Measurements from ENCODE around the gene NRG2. TPM values are rescaled to one million over a fixed set of nuclear protein-coding genes. Genes with fewer than 3 reads are reported as not detected.

NRG2 gene
- total RNA-seq, 5 donors from 2014 or later (not counting 1 experiment from before 2014, with no cell fraction given) = 0.12 to 0.15 (median 0.12) TPM; not detected in 1

GRCh38 chr5:139804800-139805397 is 238.2 kb downstream of the NRG2 start:
- no peaks in the 10 kb centered on the region for H3K4me1 Mint-ChIP-seq
- H3K9me3 ChIP-seq = no peaks in the 10 kb centered on the region
- DNase-seq (no peak), ATAC-seq (replicated peaks in 1 of 4) (no peak)
- 92% methylated on average over 15 of the region's 17 CpGs for WGBS (ENCODE audit: insufficient coverage)
- no peak overlapping the region for H3K4me3 ChIP-seq (ENCODE audit: control insufficient read depth in 1 of 2, extremely low read depth in 1 of 2, low read length in 1 of 2)
- no peaks in the 10 kb centered on the region for H3K36me3 Mint-ChIP-seq
- H3K36me3 ChIP-seq (ENCODE audit: control insufficient read depth in 2 of 2, extremely low read depth in 1 of 2, insufficient read depth in 1 of 2, low read length in 1 of 2) = no peaks in the 10 kb centered on the region
- peaks cover 45 to 62% of the 10 kb centered on the region in 2 donors for H3K27me3 Mint-ChIP-seq
- no peaks in the 10 kb centered on the region for H3K4me1 ChIP-seq (ENCODE audit: control insufficient read depth in 1 of 2, extremely low read depth in 1 of 2, insufficient read depth in 2 of 2, low read length in 2 of 2)
- CTCF ChIA-PET = no interaction called here
- POLR2A ChIA-PET = no interaction called here
- no peak overlapping the region for H3K4me3 Mint-ChIP-seq
- no peak overlapping the region for H3K27ac ChIP-seq (ENCODE audit: low read length)
- H3K27ac Mint-ChIP-seq = no peak overlapping the region
- no peaks in the 10 kb centered on the region for H3K9me3 Mint-ChIP-seq
- H3K27me3 ChIP-seq (replicated peaks in 1 of 2; ENCODE audit: control insufficient read depth in 2 of 2, extremely low read depth in 1 of 2, insufficient read depth in 2 of 2, low read length in 1 of 2) = peaks cover 0 to 74% of the 10 kb centered on the region in 2 experiments

- CTCF ChIA-PET = no interaction called here
- Histone ChIP-seq H3K36me3 (ENCODE audit: control insufficient read depth in 2 of 2, extremely low read depth in 1 of 2, insufficient read depth in 1 of 2, low read length in 1 of 2) (no peaks in the 10 kb centered on the region), H3K27ac (ENCODE audit: low read length) (no peak overlapping the region), H3K9me3 (no peaks in the 10 kb centered on the region), H3K4me1 (ENCODE audit: control insufficient read depth in 1 of 2, extremely low read depth in 1 of 2, insufficient read depth in 2 of 2, low read length in 2 of 2) (no peaks in the 10 kb centered on the region), H3K27me3 (replicated peaks in 1 of 2; ENCODE audit: control insufficient read depth in 2 of 2, extremely low read depth in 1 of 2, insufficient read depth in 2 of 2, low read length in 1 of 2) (peaks cover 0 to 73% of the 10 kb centered on the region in 2 experiments), H3K4me3 (ENCODE audit: control insufficient read depth in 1 of 2, extremely low read depth in 1 of 2, low read length in 1 of 2) (no peak overlapping the region)
- POLR2A ChIA-PET = no interaction called here
- Mint-ChIP-seq H3K4me3 (no peak overlapping the region), H3K4me1 (no peaks in the 10 kb centered on the region), H3K27me3 (peaks cover 54 to 68% of the 10 kb centered on the region in 2 donors), H3K27ac (no peak overlapping the region), H3K9me3 (no peaks in the 10 kb centered on the region), H3K36me3 (no peaks in the 10 kb centered on the region)
- no peak for DNase-seq
- WGBS (ENCODE audit: insufficient coverage) = no CpG with 5 or more reads among the region's 2 CpGs
- ATAC-seq (replicated peaks in 1 of 4) = no peak
These were observed 239.1 kb downstream of the NRG2 start for GRCh38 chr5:139803978-139804377.

GRCh38 chr5:139799359-139799758 is 243.7 kb downstream of the NRG2 start:
- ATAC-seq (replicated peaks in 1 of 4) (no peak), DNase-seq (no peak)
- H3K4me1 Mint-ChIP-seq = peaks cover 0 to 8% (median 6%) of the 10 kb centered on the region in 3 donors
- H3K27ac Mint-ChIP-seq = no peak overlapping the region
- no peaks in the 10 kb centered on the region for H3K9me3 ChIP-seq
- H3K4me3 ChIP-seq (ENCODE audit: control insufficient read depth in 1 of 2, extremely low read depth in 1 of 2, low read length in 1 of 2) = no peak overlapping the region
- CTCF ChIA-PET = interaction anchor here in 1 of 2 donors (0.6 kb wide), 1 partner anchor 93 kb away, joined by 3 read pairs; no protein-coding TSS in a partner anchor
- H3K27me3 ChIP-seq (replicated peaks in 1 of 2; ENCODE audit: control insufficient read depth in 2 of 2, extremely low read depth in 1 of 2, insufficient read depth in 2 of 2, low read length in 1 of 2) = peaks cover 2 to 82% of the 10 kb centered on the region in 2 experiments
- peaks cover 0 to 15% of the 10 kb centered on the region in 2 experiments for H3K4me1 ChIP-seq (ENCODE audit: control insufficient read depth in 1 of 2, extremely low read depth in 1 of 2, insufficient read depth in 2 of 2, low read length in 2 of 2)
- H3K36me3 Mint-ChIP-seq = no peaks in the 10 kb centered on the region
- H3K9me3 Mint-ChIP-seq = no peaks in the 10 kb centered on the region
- no peak overlapping the region for H3K27ac ChIP-seq (ENCODE audit: low read length)
- no peaks in the 10 kb centered on the region for H3K36me3 ChIP-seq (ENCODE audit: control insufficient read depth in 2 of 2, extremely low read depth in 1 of 2, insufficient read depth in 1 of 2, low read length in 1 of 2)
- POLR2A ChIA-PET = interaction anchor here in 1 of 2 donors (0.6 kb wide), 1 partner anchor 701 kb away, joined by 9 read pairs; no protein-coding TSS in a partner anchor
- peaks cover 62 to 78% of the 10 kb centered on the region in 2 donors for H3K27me3 Mint-ChIP-seq
- H3K4me3 Mint-ChIP-seq = no peak overlapping the region

GRCh38 chr5:139798883-139799282 is 244.2 kb downstream of the NRG2 start:
- Histone ChIP-seq H3K36me3 (ENCODE audit: control insufficient read depth in 2 of 2, extremely low read depth in 1 of 2, insufficient read depth in 1 of 2, low read length in 1 of 2) (no peaks in the 10 kb centered on the region), H3K9me3 (no peaks in the 10 kb centered on the region), H3K4me3 (ENCODE audit: control insufficient read depth in 1 of 2, extremely low read depth in 1 of 2, low read length in 1 of 2) (no peak overlapping the region), H3K4me1 (ENCODE audit: control insufficient read depth in 1 of 2, extremely low read depth in 1 of 2, insufficient read depth in 2 of 2, low read length in 2 of 2) (peaks cover 0 to 15% of the 10 kb centered on the region in 2 experiments), H3K27ac (ENCODE audit: low read length) (no peak overlapping the region), H3K27me3 (replicated peaks in 1 of 2; ENCODE audit: control insufficient read depth in 2 of 2, extremely low read depth in 1 of 2, insufficient read depth in 2 of 2, low read length in 1 of 2) (peaks cover 4 to 86% of the 10 kb centered on the region in 2 experiments)
- H3K9me3 Mint-ChIP-seq = no peaks in the 10 kb centered on the region
- ChIA-PET CTCF (interaction anchor here in 1 of 2 donors (0.6 kb wide), 1 partner anchor 93 kb away, joined by 3 read pairs; no protein-coding TSS in a partner anchor), POLR2A (no interaction called here)
- H3K27me3 Mint-ChIP-seq = peaks cover 62 to 80% of the 10 kb centered on the region in 2 donors
- DNase-seq (no peak), ATAC-seq (replicated peaks in 1 of 4) (no peak)
- WGBS (ENCODE audit: insufficient coverage) = 50% methylated on average over 1 of the region's 2 CpGs
- no peak overlapping the region for H3K4me3 Mint-ChIP-seq
- no peak overlapping the region for H3K27ac Mint-ChIP-seq
- H3K4me1 Mint-ChIP-seq = peaks cover 0 to 12% (median 6%) of the 10 kb centered on the region in 3 donors
- H3K36me3 Mint-ChIP-seq = no peaks in the 10 kb centered on the region

GRCh38 chr5:139797856-139798510 is 245.1 kb downstream of the NRG2 start:
- H3K27me3 ChIP-seq (replicated peaks in 1 of 2; ENCODE audit: control insufficient read depth in 2 of 2, extremely low read depth in 1 of 2, insufficient read depth in 2 of 2, low read length in 1 of 2) = peaks cover 4 to 85% of the 10 kb centered on the region in 2 experiments
- Mint-ChIP-seq H3K9me3 (no peaks in the 10 kb centered on the region), H3K27me3 (peaks cover 62 to 81% of the 10 kb centered on the region in 2 donors), H3K4me1 (peaks cover 0 to 12% (median 6%) of the 10 kb centered on the region in 3 donors), H3K27ac (no peak overlapping the region), H3K4me3 (no peak overlapping the region), H3K36me3 (no peaks in the 10 kb centered on the region)
- no peak overlapping the region for H3K27ac ChIP-seq (ENCODE audit: low read length)
- 61% methylated on average over 8 of the region's 9 CpGs for WGBS (ENCODE audit: insufficient coverage)
- ChIA-PET POLR2A (no interaction called here), CTCF (interaction anchor here in 1 of 2 donors (1.4 kb wide), 1 partner anchor 11 kb away, joined by 4 read pairs; no protein-coding TSS in a partner anchor)
- peaks cover 0 to 15% of the 10 kb centered on the region in 2 experiments for H3K4me1 ChIP-seq (ENCODE audit: control insufficient read depth in 1 of 2, extremely low read depth in 1 of 2, insufficient read depth in 2 of 2, low read length in 2 of 2)
- DNase-seq (no peak), ATAC-seq (replicated peaks in 1 of 4) (no peak)
- no peaks in the 10 kb centered on the region for H3K9me3 ChIP-seq
- no peaks in the 10 kb centered on the region for H3K36me3 ChIP-seq (ENCODE audit: control insufficient read depth in 2 of 2, extremely low read depth in 1 of 2, insufficient read depth in 1 of 2, low read length in 1 of 2)
- no peak overlapping the region for H3K4me3 ChIP-seq (ENCODE audit: control insufficient read depth in 1 of 2, extremely low read depth in 1 of 2, low read length in 1 of 2)

GRCh38 chr5:139797335-139797734 is 245.8 kb downstream of the NRG2 start:
- ChIA-PET CTCF (interaction anchor here in 1 of 2 donors (1.3 to 1.4 kb wide), 2 partner anchors 10 to 172 kb away, joined by 4 read pairs; no protein-coding TSS in a partner anchor), POLR2A (interaction anchor here in 1 of 2 donors (0.6 kb wide), 1 partner anchor 1145 kb away, joined by 3 read pairs; no protein-coding TSS in a partner anchor)
- peaks cover 0 to 15% of the 10 kb centered on the region in 2 experiments for H3K4me1 ChIP-seq (ENCODE audit: control insufficient read depth in 1 of 2, extremely low read depth in 1 of 2, insufficient read depth in 2 of 2, low read length in 2 of 2)
- Mint-ChIP-seq H3K27ac (no peak overlapping the region), H3K4me3 (no peak overlapping the region), H3K9me3 (no peaks in the 10 kb centered on the region), H3K27me3 (peaks cover 63 to 79% of the 10 kb centered on the region in 2 donors), H3K4me1 (peaks cover 0 to 12% (median 6%) of the 10 kb centered on the region in 3 donors), H3K36me3 (no peaks in the 10 kb centered on the region)
- 52% methylated on average over 2 of the region's 3 CpGs for WGBS (ENCODE audit: insufficient coverage)
- no peaks in the 10 kb centered on the region for H3K9me3 ChIP-seq
- DNase-seq = no peak
- H3K27me3 ChIP-seq (replicated peaks in 1 of 2; ENCODE audit: control insufficient read depth in 2 of 2, extremely low read depth in 1 of 2, insufficient read depth in 2 of 2, low read length in 1 of 2) = peaks cover 4 to 82% of the 10 kb centered on the region in 2 experiments
- no peak overlapping the region for H3K4me3 ChIP-seq (ENCODE audit: control insufficient read depth in 1 of 2, extremely low read depth in 1 of 2, low read length in 1 of 2)
- ATAC-seq (replicated peaks in 1 of 4) = no peak
- H3K36me3 ChIP-seq (ENCODE audit: control insufficient read depth in 2 of 2, extremely low read depth in 1 of 2, insufficient read depth in 1 of 2, low read length in 1 of 2) = no peaks in the 10 kb centered on the region
- no peak overlapping the region for H3K27ac ChIP-seq (ENCODE audit: low read length)
